ENCODE results near the gene PRDM11.

The PRDM11 gene

DNA sequence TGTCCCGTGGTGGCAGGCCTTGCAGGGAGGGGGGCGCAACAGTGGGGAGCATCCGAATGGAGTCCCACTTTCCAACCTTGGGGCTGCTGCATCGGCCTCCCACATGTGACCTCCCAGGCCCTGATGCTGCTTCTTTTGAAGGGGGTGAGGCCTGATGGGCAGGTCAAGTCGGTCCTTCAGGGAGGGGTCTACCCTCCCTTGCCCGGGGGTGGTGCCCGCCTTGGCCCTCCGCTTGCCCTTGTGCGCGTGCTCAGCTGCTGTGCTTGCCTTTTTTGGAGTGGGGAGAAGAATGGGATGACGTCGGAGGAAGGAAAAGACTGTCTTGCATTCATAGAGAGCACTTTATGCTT, 66.9 kb downstream of the PRDM11 start:
- no peak for DNase-seq

DNA sequence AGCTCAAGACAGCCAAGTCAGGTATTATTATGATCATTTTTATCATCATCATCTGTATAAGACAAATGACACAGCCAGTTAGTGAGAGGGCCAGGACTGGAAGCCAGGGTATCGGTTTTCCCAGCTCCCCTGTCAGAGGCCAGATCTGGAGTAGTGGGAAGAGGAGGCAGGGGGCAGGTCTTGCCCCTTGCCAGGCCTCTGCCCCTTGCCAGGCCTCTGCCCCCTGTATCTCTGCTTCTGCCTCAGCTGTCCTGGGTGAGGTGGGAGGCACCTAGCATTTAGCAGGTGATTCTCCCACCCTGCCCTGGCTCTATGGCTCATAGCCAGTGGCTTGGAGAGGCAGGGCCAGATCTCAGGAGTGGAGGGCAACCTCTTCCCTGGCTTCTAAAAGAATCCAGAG, 67.3 kb downstream of the PRDM11 start:
- DNase-seq: no peak

- no peak for DNase-seq
Observed at GRCh38 chr11:45215098-45215865, 68.8 kb downstream of the PRDM11 start.

GRCh38 chr11:45216031-45216430, 69.6 kb downstream of the PRDM11 start:
- no peak for DNase-seq

- no peak for DNase-seq
Observed at GRCh38 chr11:45216901-45217300, 70.5 kb downstream of the PRDM11 start.

GRCh38 chr11:45217991-45218390, 71.6 kb downstream of the PRDM11 start:
- DNase-seq: no peak

DNA sequence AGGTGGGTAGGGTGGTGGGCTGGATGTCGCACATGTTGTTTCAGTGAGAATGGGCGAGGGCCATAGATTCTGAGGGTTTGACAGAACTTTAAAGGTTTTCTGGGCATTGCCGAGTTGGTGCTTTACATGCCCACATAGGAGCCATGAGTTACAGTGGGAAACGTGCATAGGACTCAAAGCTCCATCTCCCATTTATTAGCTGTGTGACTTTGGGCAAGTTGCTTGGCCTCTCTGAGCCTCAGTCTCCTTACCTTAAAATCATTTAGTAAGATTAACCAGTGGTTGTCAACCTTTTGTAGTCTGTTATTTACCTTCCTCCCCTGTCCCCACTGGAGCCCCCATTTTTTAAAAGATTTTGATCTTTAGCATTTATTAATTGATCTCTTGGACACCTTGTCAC, 72.3 kb downstream of the PRDM11 start:
- DNase-seq: no peak

GRCh38 chr11:45219411-45219810, 73.0 kb downstream of the PRDM11 start:
- no peak for DNase-seq

DNA sequence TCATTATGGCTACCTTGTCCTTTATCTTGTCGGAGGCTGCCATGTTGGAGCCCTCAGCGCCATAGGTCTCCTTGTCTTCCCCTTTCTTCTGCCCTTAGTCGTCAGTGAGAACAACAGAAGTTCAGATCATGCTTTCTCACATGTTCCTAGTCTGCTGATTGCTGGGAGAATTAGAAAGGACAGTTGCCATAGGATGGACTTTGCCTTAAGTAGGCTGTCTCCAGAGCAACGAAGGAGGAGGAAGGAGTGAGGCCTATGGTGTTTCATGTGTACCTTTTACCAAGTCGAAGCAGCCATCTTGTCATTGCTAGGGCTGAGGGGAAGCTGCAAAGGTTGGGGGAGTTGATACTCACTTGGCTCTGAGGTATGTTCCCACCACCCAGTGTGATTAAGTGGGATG, 77.1 kb downstream of the PRDM11 start:
- no peak for DNase-seq

- no peak for DNase-seq
Observed at GRCh38 chr11:45224766-45225165, 78.3 kb downstream of the PRDM11 start.

DNA sequence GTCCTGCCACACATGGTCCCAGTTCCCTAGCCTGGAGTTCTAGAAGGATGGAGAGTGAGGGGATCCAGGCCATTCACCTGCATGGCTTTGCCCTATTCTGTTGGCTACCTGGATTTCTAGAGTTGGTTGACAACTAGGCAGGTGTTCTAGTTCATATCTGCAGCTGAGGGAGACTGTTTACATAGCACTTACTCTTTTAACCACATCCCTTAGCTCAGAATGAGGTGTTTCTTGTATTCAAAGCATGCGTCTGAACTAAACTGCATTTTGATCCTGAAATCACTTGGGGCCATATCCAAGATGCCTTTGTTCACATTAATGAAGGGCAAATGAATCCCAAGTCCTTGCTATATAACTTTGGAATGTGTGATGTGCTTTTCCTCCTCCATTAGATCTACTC, 78.8 kb downstream of the PRDM11 start:
- no peak for DNase-seq

GRCh38 chr11:45225961-45226871, 79.8 kb downstream of the PRDM11 start:
- no peak for DNase-seq

- DNase-seq: no peak
Observed at GRCh38 chr11:45226901-45227300, 80.5 kb downstream of the PRDM11 start.

DNA sequence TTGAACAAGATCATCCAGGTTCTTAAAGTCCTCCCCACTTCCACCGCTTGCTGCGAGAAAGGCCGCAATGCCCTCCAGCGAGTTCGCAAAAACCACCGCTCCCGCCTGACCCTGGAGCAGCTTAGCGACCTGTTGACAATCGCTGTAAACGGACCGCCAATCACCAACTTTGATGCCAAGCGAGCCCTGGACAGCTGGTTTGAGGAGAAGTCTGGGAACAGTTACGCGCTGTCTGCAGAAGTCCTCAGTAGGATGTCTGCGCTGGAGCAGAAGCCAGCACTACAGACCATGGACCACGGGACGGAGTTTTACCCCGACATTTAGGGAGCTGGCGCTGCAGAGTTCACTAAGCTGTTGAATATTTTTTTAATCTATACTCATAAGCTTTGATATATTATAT, 81.4 kb downstream of the PRDM11 start:
- DNase-seq: no peak

DNA sequence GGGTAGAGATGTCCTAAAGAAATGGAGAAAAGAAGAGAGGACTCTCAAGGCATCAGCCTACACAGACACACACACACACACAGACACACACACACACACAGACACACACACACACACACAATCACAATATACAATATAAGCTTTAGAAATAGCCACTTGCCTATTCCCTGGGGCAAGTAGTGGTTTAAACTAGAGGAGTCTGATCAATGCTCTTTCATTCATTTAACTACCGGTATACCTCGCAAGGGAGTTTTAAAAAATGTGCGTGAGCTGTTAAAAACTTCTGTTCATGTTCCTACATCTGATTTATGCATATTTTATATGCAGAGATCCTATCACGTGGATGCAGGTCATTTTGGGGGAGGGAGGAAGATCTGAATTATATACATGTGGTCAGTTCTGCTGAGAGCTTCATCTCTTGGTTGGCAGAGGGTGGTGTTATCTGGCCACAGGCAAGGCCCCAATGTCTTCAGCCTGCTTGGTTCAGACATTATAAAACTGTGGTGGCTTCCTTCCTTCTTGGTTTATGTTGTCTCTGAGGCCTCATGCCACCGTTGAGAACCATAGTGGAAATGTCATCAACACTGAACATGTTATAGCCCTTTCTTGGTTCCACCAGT, 83.1 kb downstream of the PRDM11 start:
- DNase-seq: no peak

DNA sequence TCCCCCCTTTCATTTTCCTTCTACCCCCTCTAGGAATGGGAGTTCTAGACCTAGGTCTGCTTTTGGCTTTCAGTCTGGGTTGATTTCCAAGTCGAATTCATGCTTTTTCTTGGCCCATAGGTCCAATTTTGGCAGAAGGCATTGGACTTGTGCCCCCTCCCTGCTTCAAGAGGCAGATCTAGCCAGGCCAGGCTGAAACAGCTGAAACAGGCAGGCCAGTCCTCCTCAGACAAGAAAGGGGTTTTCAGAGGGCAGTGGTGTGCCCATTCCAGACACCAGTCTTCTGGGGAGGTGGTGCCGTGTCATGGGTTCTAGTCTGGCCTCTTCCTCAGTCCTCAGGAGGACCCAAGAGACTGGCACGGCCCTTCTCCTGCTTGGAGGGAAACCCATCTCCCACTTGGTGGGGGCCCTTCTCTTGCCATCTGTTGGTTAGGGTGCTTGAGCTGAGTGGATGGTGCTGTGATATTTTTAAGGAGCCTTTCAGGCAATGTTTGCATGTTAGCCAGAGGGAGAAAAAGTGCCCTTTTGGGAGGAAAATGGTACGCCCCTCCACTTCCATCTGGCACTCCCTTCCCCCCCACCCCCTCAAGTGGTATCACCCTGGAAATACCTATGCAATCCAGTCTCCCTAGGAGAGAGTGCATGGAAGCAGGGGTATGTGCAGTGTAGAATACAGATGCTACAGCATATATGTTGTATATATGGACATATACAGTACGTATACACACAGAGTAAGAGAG, 86.1 kb downstream of the PRDM11 start:
- no peak for DNase-seq

GRCh38 chr11:45233121-45233803, 86.8 kb downstream of the PRDM11 start:
- DNase-seq: peak; percentile 82 to 83

- DNase-seq: no peak
Observed at GRCh38 chr11:45233804-45234170, 87.3 kb downstream of the PRDM11 start.

GRCh38 chr11:45234306-45235006, 88.0 kb downstream of the PRDM11 start:
- no peak for DNase-seq

DNA sequence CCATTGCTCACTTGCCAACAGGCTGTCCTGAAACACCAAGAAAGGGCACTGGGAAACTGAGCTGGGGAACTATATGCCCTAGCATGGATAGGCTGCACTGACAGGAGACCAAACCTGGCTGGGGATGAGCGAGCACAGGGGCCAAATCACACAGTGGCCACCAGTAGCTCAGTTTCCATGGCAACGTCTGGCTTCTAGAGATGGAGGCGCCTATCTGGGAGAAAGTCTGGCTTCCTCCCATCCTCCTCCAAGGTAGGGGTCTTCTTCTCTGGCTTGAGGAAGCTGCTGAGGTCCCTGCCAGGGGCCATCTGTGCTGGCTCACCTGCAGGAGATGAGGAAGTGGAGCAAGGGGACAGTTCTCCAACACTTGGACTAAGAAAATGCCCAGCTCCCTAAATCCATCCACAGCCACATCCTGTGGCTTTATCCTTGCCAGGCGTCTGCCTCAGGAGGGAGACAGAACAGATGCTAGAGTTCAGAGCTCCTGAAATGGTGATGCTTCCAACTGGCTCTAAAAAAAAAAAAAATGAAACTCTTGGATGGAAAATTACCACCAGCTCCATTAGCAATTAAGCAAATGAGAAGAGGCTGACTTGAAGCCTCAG, 91.4 kb downstream of the PRDM11 start:
- DNase-seq: no peak

- no peak for DNase-seq
Observed at GRCh38 chr11:45238724-45239123, 92.3 kb downstream of the PRDM11 start.
